Smooth muscle cell (in vitro differentiated cells): ENCODE results near the gene PIK3R1. TPM values are rescaled to one million over a fixed set of nuclear protein-coding genes. Genes with fewer than 3 reads are reported as not detected.
A peak's percentile ranks its signal among the peaks of the same experiment; 100 is the strongest.

Experiments used
- DNase-seq: peaks from one replicate; lab custom pipeline; 2025; ENCODE audit not compliant: unreplicated experiment; lab: John Stamatoyannopoulos, UW
- H2AFZ ChIP-seq: fragments of 200-600 bp; sonication (generic); 2 replicates; pipeline ENCODE4 v1.6.0; 2016; ENCODE audit warnings: antibody characterized with exemption, low read depth, mild to moderate bottlenecking
- H3F3A ChIP-seq: fragments of 200-600 bp; sonication (generic); 2 replicates; pipeline ENCODE4 v1.6.0; 2017; ENCODE audit warnings: antibody characterized with exemption, low read depth
- H3K27ac ChIP-seq: fragments of 200-600 bp; sonication (generic); 2 replicates; pipeline ENCODE4 v1.5.1; 2016; ENCODE audit warnings: low read depth, mild to moderate bottlenecking
- H3K27me3 ChIP-seq: fragments of 200-600 bp; sonication (generic); 2 replicates; pipeline ENCODE4 v1.6.1; 2016; ENCODE audit warnings: low read depth, mild to moderate bottlenecking
- H3K36me3 ChIP-seq: fragments of 200-600 bp; sonication (generic); 2 replicates; pipeline ENCODE4 v1.5.1; 2016; ENCODE audit warnings: low read depth
- H3K4me1 ChIP-seq: fragments of 200-600 bp; sonication (generic); 2 replicates; pipeline ENCODE4 v1.5.1; 2016; ENCODE audit warnings: low read depth
- H3K4me2 ChIP-seq: fragments of 200-600 bp; sonication (generic); 2 replicates; pipeline ENCODE4 v1.6.0; 2016; ENCODE audit warnings: mild to moderate bottlenecking
- H3K4me3 ChIP-seq: fragments of 200-600 bp; sonication (generic); 2 replicates; pipeline ENCODE4 v1.5.1; 2016; ENCODE audit warnings: mild to moderate bottlenecking
- H3K79me2 ChIP-seq: fragments of 200-600 bp; sonication (generic); 2 replicates; pipeline ENCODE4 v1.6.0; 2016; ENCODE audit warnings: low read depth, mild to moderate bottlenecking
- H3K9ac ChIP-seq: fragments of 200-600 bp; sonication (generic); 2 replicates; pipeline ENCODE4 v1.6.0; 2016; ENCODE audit warnings: low read depth
- H3K9me3 ChIP-seq: fragments of 200-600 bp; sonication (generic); replicated peaks from 2 replicates; pipeline ENCODE4 v1.5.1; 2016; ENCODE audit warnings: low read depth
- H4K20me1 ChIP-seq: fragments of 200-600 bp; sonication (generic); 2 replicates; pipeline ENCODE4 v1.6.0; 2016; ENCODE audit warnings: low read depth
- CTCF ChIP-seq: fragments of 200-600 bp; sonication (generic); IDR thresholded peaks from 2 replicates; pipeline ENCODE4 v1.5.1; 2017; ENCODE audit warnings: borderline replicate concordance, mild to moderate bottlenecking, antibody characterized with exemption; ENCODE audit not compliant: insufficient read depth, poor library complexity, severe bottlenecking
- WGBS: methylation state at CpG from one replicate; pipeline ENCODE4 v1.1.7; 2016; ENCODE audit warnings: low lambda C conversion rate; 5-methylcytosine and 5-hydroxymethylcytosine counted together
- polyA plus RNA-seq: library from polyadenylated mRNA; unstranded; fragments of >200 nt; fragmentation: Nextera tagmentation; extraction: Ambion mirVana; gene quantifications from 2 replicates; pipeline ENCODE4 v1.2.1, GENCODE V29; 2016
- total RNA-seq: library from RNA; depleted of rRNA; stranded (reverse); fragments of >200 nt; gene quantifications from 2 replicates; pipeline ENCODE4 v1.2.3, GENCODE V29; 2014

The PIK3R1 gene
- total and polyA plus RNA-seq, 2 experiments from 2014 or later, result 5.3 to 63.6 TPM

DNA sequence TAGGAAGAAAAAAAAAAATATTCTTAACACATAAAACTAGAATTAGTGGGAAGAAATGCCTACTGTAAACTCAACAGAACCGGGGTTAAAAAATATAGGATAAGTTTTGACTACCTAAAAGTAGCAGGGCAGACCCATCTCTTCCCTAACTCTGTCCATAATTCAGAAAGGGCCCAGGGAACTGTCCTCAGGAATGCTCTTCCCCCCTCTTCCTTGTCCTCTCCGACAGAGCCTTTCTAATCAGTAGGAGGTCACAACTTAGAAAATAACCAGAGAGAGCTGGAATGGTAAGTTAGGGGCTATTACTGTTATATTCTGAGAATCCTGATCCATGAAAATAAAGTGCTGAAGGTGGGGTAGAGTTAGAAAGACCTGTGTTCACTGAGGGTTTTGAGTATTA is 22.2 kb downstream of the PIK3R1 start:
- 46% methylated on average over 2 of the region's 2 CpGs for WGBS
- TF ChIP-seq CTCF, result no peak
- H3K36me3 ChIP-seq, result no peaks in the 10 kb centered on the region
- H2AFZ ChIP-seq, result no peak overlapping the region
- H3K4me1 ChIP-seq, result peaks cover 13% of the 10 kb centered on the region
- no peak overlapping the region for H3K4me2 ChIP-seq
- H3K27me3 ChIP-seq, result no peaks in the 10 kb centered on the region
- H3K9ac ChIP-seq, result no peak overlapping the region
- peaks cover 35% of the 10 kb centered on the region for H4K20me1 ChIP-seq
- no peaks in the 10 kb centered on the region for H3K9me3 ChIP-seq
- no peak overlapping the region for H3K27ac ChIP-seq
- peaks cover 42% of the 10 kb centered on the region for H3K79me2 ChIP-seq
- no peak for DNase-seq
- H3F3A ChIP-seq, result no peaks in the 10 kb centered on the region
- no peak overlapping the region for H3K4me3 ChIP-seq

- H3K79me2 ChIP-seq, result peaks cover 25% of the 10 kb centered on the region
- peak overlapping the region; percentile 29 for H3K4me2 ChIP-seq
- H3K4me3 ChIP-seq, result no peak overlapping the region
- peaks cover 13% of the 10 kb centered on the region for H3K4me1 ChIP-seq
- no peaks in the 10 kb centered on the region for H3K36me3 ChIP-seq
- no peaks in the 10 kb centered on the region for H3K27me3 ChIP-seq
- DNase-seq, result no peak
- no peak overlapping the region for H2AFZ ChIP-seq
- no peaks in the 10 kb centered on the region for H3F3A ChIP-seq
- TF ChIP-seq CTCF, result no peak
- no peak overlapping the region for H3K9ac ChIP-seq
- H3K27ac ChIP-seq, result no peak overlapping the region
- no peaks in the 10 kb centered on the region for H3K9me3 ChIP-seq
- peaks cover 28% of the 10 kb centered on the region for H4K20me1 ChIP-seq
- 50% methylated on average over 7 of the region's 7 CpGs for WGBS
These were observed 23.9 kb downstream of the PIK3R1 start for GRCh38 chr5:68239487-68239886.

GRCh38 chr5:68240202-68240601 is 24.6 kb downstream of the PIK3R1 start:
- Histone ChIP-seq H3K27me3 (no peaks in the 10 kb centered on the region), H3K36me3 (no peaks in the 10 kb centered on the region), H4K20me1 (peaks cover 23% of the 10 kb centered on the region), H2AFZ (no peak overlapping the region), H3F3A (no peaks in the 10 kb centered on the region), H3K4me1 (peaks cover 19% of the 10 kb centered on the region), H3K27ac (no peak overlapping the region), H3K9me3 (no peaks in the 10 kb centered on the region), H3K79me2 (peaks cover 25% of the 10 kb centered on the region), H3K4me2 (no peak overlapping the region), H3K9ac (no peak overlapping the region), H3K4me3 (no peak overlapping the region)
- TF ChIP-seq CTCF, result no peak
- no peak for DNase-seq

GRCh38 chr5:68240771-68241170 is 25.2 kb downstream of the PIK3R1 start:
- peaks cover 23% of the 10 kb centered on the region for H4K20me1 ChIP-seq
- no peak overlapping the region for H3K4me3 ChIP-seq
- H3K27ac ChIP-seq, result no peak overlapping the region
- no peak overlapping the region for H2AFZ ChIP-seq
- no peak overlapping the region for H3K9ac ChIP-seq
- H3K9me3 ChIP-seq, result no peaks in the 10 kb centered on the region
- DNase-seq, result no peak
- H3K27me3 ChIP-seq, result no peaks in the 10 kb centered on the region
- no peaks in the 10 kb centered on the region for H3K36me3 ChIP-seq
- H3K4me2 ChIP-seq, result no peak overlapping the region
- H3F3A ChIP-seq, result no peaks in the 10 kb centered on the region
- 97% methylated on average over 1 of the region's 1 CpG for WGBS
- TF ChIP-seq CTCF, result no peak
- peaks cover 19% of the 10 kb centered on the region for H3K4me1 ChIP-seq
- peaks cover 22% of the 10 kb centered on the region for H3K79me2 ChIP-seq
